ENCODE data around the gene IGSF23. TPM values are rescaled to one million over a fixed set of nuclear protein-coding genes. Genes with fewer than 3 reads are reported as not detected.
A peak's percentile ranks its signal among the peaks of the same experiment; 100 is the strongest.

The IGSF23 gene
- total RNA-seq, 1 experiment from 2014 or later, result not detected

DNA sequence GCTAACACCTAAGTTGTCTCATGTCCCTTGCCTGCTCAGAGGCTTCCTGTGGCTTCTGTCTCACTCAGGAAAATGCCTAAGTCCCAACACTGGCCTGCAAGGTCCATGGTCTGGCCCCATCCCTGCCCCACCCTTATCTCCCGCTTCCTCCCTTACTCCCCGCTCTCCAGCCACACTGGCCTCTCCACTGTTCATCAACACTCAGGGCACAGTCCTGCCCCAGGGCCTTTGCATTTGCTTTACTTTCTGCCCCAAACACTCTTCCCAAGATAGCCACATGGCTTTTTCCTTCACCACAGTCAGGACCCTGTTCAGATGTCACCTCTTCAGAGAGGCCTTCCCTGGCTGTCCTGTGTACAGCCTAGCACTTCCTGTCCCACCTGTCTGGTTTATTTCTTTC is 32.1 kb upstream of the IGSF23 start:
- Histone ChIP-seq H3F3A (ENCODE audit: insufficient read depth, low read depth) (peaks cover 29% of the 10 kb centered on the region), H3K4me1 (replicated peaks; ENCODE audit: insufficient read depth) (peaks cover 33% of the 10 kb centered on the region), H3K36me3 (ENCODE audit: low read depth) (no peaks in the 10 kb centered on the region), H2AFZ (no peak overlapping the region), H3K27ac (no peak overlapping the region), H4K20me1 (ENCODE audit: insufficient read depth) (no peaks in the 10 kb centered on the region), H3K27me3 (ENCODE audit: insufficient read depth, low read depth) (no peaks in the 10 kb centered on the region), H3K79me2 (ENCODE audit: low read depth) (no peaks in the 10 kb centered on the region), H3K9me3 (ENCODE audit: insufficient read depth, low read depth) (no peaks in the 10 kb centered on the region), H3K4me2 (no peak overlapping the region), H3K4me3 (no peak overlapping the region), H3K9me2 (ENCODE audit: insufficient read depth) (no peaks in the 10 kb centered on the region)
- ChIA-PET CTCF (no interaction called here), POLR2A (ENCODE audit: unreplicated experiment) (no interaction called here)
- intact Hi-C loops (cut with micrococcal nuclease; ENCODE audit: unreplicated experiment), result no loop called here
- DNase-seq, result no peak
- TF ChIP-seq, protein P1, sequence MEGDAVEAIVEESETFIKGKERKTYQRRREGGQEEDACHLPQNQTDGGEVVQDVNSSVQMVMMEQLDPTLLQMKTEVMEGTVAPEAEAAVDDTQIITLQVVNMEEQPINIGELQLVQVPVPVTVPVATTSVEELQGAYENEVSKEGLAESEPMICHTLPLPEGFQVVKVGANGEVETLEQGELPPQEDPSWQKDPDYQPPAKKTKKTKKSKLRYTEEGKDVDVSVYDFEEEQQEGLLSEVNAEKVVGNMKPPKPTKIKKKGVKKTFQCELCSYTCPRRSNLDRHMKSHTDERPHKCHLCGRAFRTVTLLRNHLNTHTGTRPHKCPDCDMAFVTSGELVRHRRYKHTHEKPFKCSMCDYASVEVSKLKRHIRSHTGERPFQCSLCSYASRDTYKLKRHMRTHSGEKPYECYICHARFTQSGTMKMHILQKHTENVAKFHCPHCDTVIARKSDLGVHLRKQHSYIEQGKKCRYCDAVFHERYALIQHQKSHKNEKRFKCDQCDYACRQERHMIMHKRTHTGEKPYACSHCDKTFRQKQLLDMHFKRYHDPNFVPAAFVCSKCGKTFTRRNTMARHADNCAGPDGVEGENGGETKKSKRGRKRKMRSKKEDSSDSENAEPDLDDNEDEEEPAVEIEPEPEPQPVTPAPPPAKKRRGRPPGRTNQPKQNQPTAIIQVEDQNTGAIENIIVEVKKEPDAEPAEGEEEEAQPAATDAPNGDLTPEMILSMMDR (conservative IDR thresholded peaks at IDR 0.05), result no peak
- TF ChIP-seq EZH2 (IDR thresholded peaks at IDR 0.05; ENCODE audit: low read depth), result no peak
- no TSS peak for BruUV-seq (replicated peaks)

DNA sequence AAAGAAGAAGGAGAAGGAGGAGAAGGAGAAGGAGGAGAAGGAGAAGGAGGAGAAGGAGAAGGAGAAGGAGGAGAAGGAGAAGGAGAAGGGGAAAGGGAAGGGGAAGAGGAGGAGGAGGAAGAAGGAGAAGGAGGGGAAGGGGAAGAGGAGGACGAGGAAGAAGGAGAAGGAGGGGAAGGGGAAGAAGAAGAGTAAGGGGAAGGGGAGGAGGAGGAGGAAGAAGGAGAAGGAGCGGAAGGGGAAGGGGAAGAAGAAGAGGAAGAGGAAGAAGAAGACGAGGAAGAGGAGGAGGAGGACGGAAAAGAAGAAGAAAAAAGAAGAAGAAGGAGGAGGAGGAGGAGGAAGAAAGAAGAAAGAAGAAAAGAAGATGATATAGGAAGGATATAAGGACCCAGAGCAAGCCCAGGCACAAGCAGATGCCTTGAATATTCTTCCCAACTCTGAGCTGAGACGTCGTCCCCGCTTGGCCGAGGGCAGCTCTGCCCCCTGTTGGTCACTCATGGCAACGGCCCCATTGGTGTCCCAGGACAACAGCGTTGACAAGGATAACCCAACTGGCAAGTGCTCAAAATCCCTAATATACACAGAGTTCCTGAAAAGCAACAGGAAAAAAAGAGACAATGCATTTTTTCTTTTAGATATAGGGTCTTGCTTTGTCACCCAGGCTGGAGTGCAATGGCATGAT is 30.6 kb upstream of the IGSF23 start:
- BruUV-seq (replicated peaks), result no TSS peak
- no peak for DNase-seq
- no peaks in the 10 kb centered on the region for H3K9me3 ChIP-seq (ENCODE audit: insufficient read depth, low read depth)
- H3K4me1 ChIP-seq (replicated peaks; ENCODE audit: insufficient read depth), result peaks cover 33% of the 10 kb centered on the region
- H3K79me2 ChIP-seq (ENCODE audit: low read depth), result no peaks in the 10 kb centered on the region
- no peak overlapping the region for H3K4me3 ChIP-seq
- no peaks in the 10 kb centered on the region for H3K9me2 ChIP-seq (ENCODE audit: insufficient read depth)
- TF ChIP-seq, protein P1 (conservative IDR thresholded peaks at IDR 0.05), result peak; percentile 60
- TF ChIP-seq EZH2 (IDR thresholded peaks at IDR 0.05; ENCODE audit: low read depth), result no peak
- POLR2A ChIA-PET (ENCODE audit: unreplicated experiment), result no interaction called here
- peaks cover 29% of the 10 kb centered on the region for H3F3A ChIP-seq (ENCODE audit: insufficient read depth, low read depth)
- no peaks in the 10 kb centered on the region for H3K36me3 ChIP-seq (ENCODE audit: low read depth)
- H3K27me3 ChIP-seq (ENCODE audit: insufficient read depth, low read depth), result no peaks in the 10 kb centered on the region
- CTCF ChIA-PET, result interaction anchor here (0.6 to 0.7 kb wide), 2 partner anchors 77 to 150 kb away, joined by 3 to 4 read pairs; no protein-coding TSS in a partner anchor
- no peaks in the 10 kb centered on the region for H4K20me1 ChIP-seq (ENCODE audit: insufficient read depth)
- intact Hi-C loops (cut with micrococcal nuclease; ENCODE audit: unreplicated experiment), result no loop called here
- H3K27ac ChIP-seq, result no peak overlapping the region
- H2AFZ ChIP-seq, result no peak overlapping the region
- no peak overlapping the region for H3K4me2 ChIP-seq

DNA sequence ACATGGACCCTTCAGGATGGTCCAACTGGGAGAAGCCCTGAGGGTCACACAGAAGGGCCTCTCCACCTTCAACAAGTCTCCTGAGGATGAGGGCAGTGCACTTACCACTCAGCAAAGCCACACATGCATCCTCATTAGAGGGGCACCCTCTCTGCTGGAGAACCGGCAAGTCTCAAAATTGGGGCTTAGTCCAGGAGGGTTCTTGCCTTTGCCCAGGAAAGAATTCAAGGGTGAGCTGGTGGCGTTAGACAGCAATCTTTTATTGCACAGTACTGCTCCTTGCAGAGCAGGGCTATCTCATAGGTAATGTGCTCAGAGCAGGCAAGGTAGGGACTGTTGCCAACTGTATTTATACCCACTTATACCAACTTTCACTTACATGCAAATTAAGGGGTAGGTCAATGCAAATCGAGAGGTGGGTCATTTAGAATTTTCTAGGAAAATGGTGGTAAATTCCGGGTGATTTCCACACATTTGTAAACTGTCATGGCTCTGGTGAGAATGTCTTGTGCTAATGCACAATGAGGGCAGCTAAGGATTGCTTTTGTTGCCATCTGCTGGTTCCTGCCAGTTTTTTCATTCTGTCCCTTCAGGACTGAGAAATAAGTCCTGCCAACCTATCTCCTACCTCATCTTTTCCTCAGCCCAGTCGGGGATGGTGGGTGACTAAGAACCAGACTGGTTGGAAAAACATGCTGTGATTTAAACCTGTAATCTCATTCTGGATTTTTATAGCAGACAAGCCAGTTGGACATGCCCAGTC is 27.8 kb upstream of the IGSF23 start:
- DNase-seq, result peak; percentile 21 to 75
- Histone ChIP-seq H3F3A (ENCODE audit: insufficient read depth, low read depth) (peaks cover 47% of the 10 kb centered on the region), H3K4me3 (no peak overlapping the region), H3K79me2 (ENCODE audit: low read depth) (no peaks in the 10 kb centered on the region), H4K20me1 (ENCODE audit: insufficient read depth) (no peaks in the 10 kb centered on the region), H3K9me3 (ENCODE audit: insufficient read depth, low read depth) (no peaks in the 10 kb centered on the region), H3K4me1 (replicated peaks; ENCODE audit: insufficient read depth) (peaks cover 56% of the 10 kb centered on the region), H3K4me2 (peak overlapping the region; percentile 74), H3K27ac (peak overlapping the region; percentile 98), H3K27me3 (ENCODE audit: insufficient read depth, low read depth) (no peaks in the 10 kb centered on the region), H3K36me3 (ENCODE audit: low read depth) (no peaks in the 10 kb centered on the region), H3K9me2 (ENCODE audit: insufficient read depth) (no peaks in the 10 kb centered on the region), H2AFZ (no peak overlapping the region)
- intact Hi-C loops (cut with micrococcal nuclease; ENCODE audit: unreplicated experiment), result loop anchor here (5.0 kb wide), 1 partner anchor 262 kb away; the partner anchor contains the start of gene NECTIN2
- no TSS peak for BruUV-seq (replicated peaks)
- CTCF ChIA-PET, result interaction anchor here (0.5 to 0.7 kb wide), 2 partner anchors 15 to 63 kb away, joined by 3 read pairs; no protein-coding TSS in a partner anchor
- TF ChIP-seq, protein P1 (conservative IDR thresholded peaks at IDR 0.05), result 0 out of 2 replicates have a peak, but pooled peaks have one; percentile 23
- no peak for TF ChIP-seq EZH2 (IDR thresholded peaks at IDR 0.05; ENCODE audit: low read depth)
- POLR2A ChIA-PET (ENCODE audit: unreplicated experiment), result interaction anchor here (0.5 kb wide), 1 partner anchor 57 kb away, joined by 6 read pairs; no protein-coding TSS in a partner anchor
